K562 (cell line): ENCODE data around the gene NAP1L1. TPM values are rescaled to one million over a fixed set of nuclear protein-coding genes. Genes with fewer than 3 reads are reported as not detected.
A peak's percentile ranks its signal among the peaks of the same experiment; 100 is the strongest.

ENCODE experiments used
- CEBPB ChIP-seq: fragments of 450-650 bp; IDR thresholded peaks from 2 replicates; pipeline ENCODE4 v1.6.1; 2016; ENCODE audit warnings: missing genetic modification characterization, missing compliant biosample characterization
- CEBPG ChIP-seq, 3 experiments: fragments of 200-800 bp in 1 of 3; sonication (Bioruptor generic) in 1 of 3; sonication (generic) in 1 of 3; formaldehyde crosslinking in 1 of 3; IDR thresholded peaks in 2 of 3; conservative IDR thresholded peaks in 1 of 3; 2 replicates each; pipeline versions ENCODE4 v1.6.1 to v1.8.0; 2016 to 2022; ENCODE audit warnings: missing compliant biosample characterization in 2 of 3, missing genetic modification characterization in 2 of 3, mild to moderate bottlenecking in 1 of 3, missing genetic modification reagents in 1 of 3
- IRF9 ChIP-seq: fragments of 450-650 bp; IDR thresholded peaks from 2 replicates; pipeline ENCODE4 v1.6.1; 2016; ENCODE audit warnings: missing biosample characterization, missing genetic modification characterization
- KLF1 ChIP-seq: fragments of 450-650 bp; IDR thresholded peaks from 2 replicates; pipeline ENCODE4 v1.6.1; 2016; ENCODE audit warnings: missing genetic modification characterization, missing compliant biosample characterization
- PRPF4 ChIP-seq: fragments of 200-400 bp; formaldehyde crosslinking; IDR thresholded peaks from one replicate; pipeline ENCODE4 v1.6.1; 2017; ENCODE audit warnings: low read length, low read depth, mild to moderate bottlenecking; ENCODE audit not compliant: insufficient read depth, poor library complexity, severe bottlenecking
- TSHZ1 ChIP-seq: fragments of 250-450 bp; sonication (Bioruptor Pico); IDR thresholded peaks from 2 replicates; pipeline ENCODE4 v1.4.0; 2020; ENCODE audit warnings: mild to moderate bottlenecking, moderate library complexity
- U2AF2 ChIP-seq: fragments of 200-400 bp; formaldehyde crosslinking; optimal IDR thresholded peaks from 2 replicates; pipeline ENCODE3; 2017; ENCODE audit warnings: low read depth, mild to moderate bottlenecking, low read length
- YBX1 ChIP-seq: fragments of 450-650 bp; IDR thresholded peaks from 2 replicates; pipeline ENCODE4 v1.7.1; 2016; ENCODE audit warnings: mild to moderate bottlenecking
- ZNF140 ChIP-seq: fragments of 250-450 bp; sonication (Bioruptor Pico); IDR thresholded peaks from 2 replicates; pipeline ENCODE4 v1.8.0; 2021; ENCODE audit warnings: moderate library complexity, mild to moderate bottlenecking, inconsistent platforms
- polyA plus RNA-seq, 8 experiments: library from polyadenylated mRNA; depleted of rRNA in 4 of 8; stranded (reverse) in 5 of 8; unstranded in 3 of 8; fragments of >200 nt; fragmentation: Nextera tagmentation in 2 of 8; fragmentation: Illumina TruSeq in 1 of 8; extraction: Ambion mirVana in 2 of 8; extraction: Trizol in 1 of 8; gene quantifications; 2 replicates each; pipeline versions ENCODE4 v1.2.1 to v1.2.3, GENCODE V29; 2011 to 2014; ENCODE audit warnings: inconsistent platforms in 1 of 8, missing spikeins in 1 of 8
- total RNA-seq, 7 experiments: library from RNA; depleted of rRNA in 6 of 7; stranded (reverse); fragments of >200 nt in 6 of 7; fragmentation: Illumina TruSeq in 2 of 7; extraction: Trizol in 2 of 7; gene quantifications; 2 replicates each; pipeline versions ENCODE4 v1.2.1 to v1.2.3, GENCODE V29; 2011 to 2021; ENCODE audit warnings: low replicate concordance in 1 of 7
- TF ChIP-seq, protein P1 (sequence below), 2 experiments: fragments of 450-650 bp in 1 of 2; sonication (generic) in 1 of 2; formaldehyde crosslinking in 1 of 2; IDR thresholded peaks; 2 replicates each; pipeline versions ENCODE4 v1.7.1 to v1.9.0; 2016 to 2022; ENCODE audit warnings: inconsistent platforms in 1 of 2, mild to moderate bottlenecking in 1 of 2, missing genetic modification reagents in 1 of 2

Gene NAP1L1
- total and polyA plus RNA-seq, 9 of the 15 experiments (the other 6 are each of a cell fraction or from before 2014, with no cell fraction given) = 287 to 747 (median 450) TPM

DNA sequence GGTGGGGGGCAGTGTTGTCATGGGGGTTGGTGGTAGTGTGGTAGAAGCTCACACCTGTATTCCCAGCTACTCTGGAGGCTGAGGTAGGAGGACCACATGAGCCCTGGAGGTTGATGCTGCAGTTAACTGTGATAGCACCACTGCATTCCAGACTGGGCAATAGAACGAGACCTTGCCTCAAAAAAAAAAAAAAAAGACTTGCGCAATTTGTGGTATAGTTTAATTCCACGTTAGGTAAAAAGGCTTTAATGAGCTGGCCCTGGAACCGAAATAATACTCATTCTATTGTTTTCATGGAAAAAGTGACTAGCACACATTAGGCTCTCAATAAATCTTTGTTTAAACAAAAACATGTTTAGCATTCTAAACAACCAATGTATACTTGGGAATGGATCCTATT lies 25.4 kb upstream of the NAP1L1 start (continued):
- TF ChIP-seq, protein P1, sequence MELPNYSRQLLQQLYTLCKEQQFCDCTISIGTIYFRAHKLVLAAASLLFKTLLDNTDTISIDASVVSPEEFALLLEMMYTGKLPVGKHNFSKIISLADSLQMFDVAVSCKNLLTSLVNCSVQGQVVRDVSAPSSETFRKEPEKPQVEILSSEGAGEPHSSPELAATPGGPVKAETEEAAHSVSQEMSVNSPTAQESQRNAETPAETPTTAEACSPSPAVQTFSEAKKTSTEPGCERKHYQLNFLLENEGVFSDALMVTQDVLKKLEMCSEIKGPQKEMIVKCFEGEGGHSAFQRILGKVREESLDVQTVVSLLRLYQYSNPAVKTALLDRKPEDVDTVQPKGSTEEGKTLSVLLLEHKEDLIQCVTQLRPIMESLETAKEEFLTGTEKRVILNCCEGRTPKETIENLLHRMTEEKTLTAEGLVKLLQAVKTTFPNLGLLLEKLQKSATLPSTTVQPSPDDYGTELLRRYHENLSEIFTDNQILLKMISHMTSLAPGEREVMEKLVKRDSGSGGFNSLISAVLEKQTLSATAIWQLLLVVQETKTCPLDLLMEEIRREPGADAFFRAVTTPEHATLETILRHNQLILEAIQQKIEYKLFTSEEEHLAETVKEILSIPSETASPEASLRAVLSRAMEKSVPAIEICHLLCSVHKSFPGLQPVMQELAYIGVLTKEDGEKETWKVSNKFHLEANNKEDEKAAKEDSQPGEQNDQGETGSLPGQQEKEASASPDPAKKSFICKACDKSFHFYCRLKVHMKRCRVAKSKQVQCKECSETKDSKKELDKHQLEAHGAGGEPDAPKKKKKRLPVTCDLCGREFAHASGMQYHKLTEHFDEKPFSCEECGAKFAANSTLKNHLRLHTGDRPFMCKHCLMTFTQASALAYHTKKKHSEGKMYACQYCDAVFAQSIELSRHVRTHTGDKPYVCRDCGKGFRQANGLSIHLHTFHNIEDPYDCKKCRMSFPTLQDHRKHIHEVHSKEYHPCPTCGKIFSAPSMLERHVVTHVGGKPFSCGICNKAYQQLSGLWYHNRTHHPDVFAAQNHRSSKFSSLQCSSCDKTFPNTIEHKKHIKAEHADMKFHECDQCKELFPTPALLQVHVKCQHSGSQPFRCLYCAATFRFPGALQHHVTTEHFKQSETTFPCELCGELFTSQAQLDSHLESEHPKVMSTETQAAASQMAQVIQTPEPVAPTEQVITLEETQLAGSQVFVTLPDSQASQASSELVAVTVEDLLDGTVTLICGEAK (IDR thresholded peaks at IDR 0.05) = peak; percentile 62
- TF ChIP-seq, protein P1 (CRISPR knock-in tag; IDR thresholded peaks at IDR 0.05) = no peak
- TF ChIP-seq U2AF2 (no peak), IRF9 (tag) (peak; percentile 62; the same call in 1 of the 2 replicates), TSHZ1 (CRISPR knock-in tag) (no peak), YBX1 (no peak), CEBPB (tag) (peak; percentile 89), PRPF4 (no peak), KLF1 (no peak), ZNF140 (CRISPR knock-in tag) (no peak), CEBPG (CRISPR knock-in tag; IDR thresholded peaks at IDR 0.05) (no peak), CEBPG (tag; conservative IDR thresholded peaks at IDR 0.05 in 1 of 2, IDR thresholded peaks at IDR 0.05 in 1 of 2) (peak; percentile 45 to 57; a peak in 2 of 4 replicates)
